ENCODE measurements around the gene DAPL1. TPM values are rescaled to one million over a fixed set of nuclear protein-coding genes. Genes with fewer than 3 reads are reported as not detected.
"Not testable (repeated sequence)": the region's sequence is repeated elsewhere in the genome, so short reads cannot be mapped to it uniquely, and the experiment has no call there.

DAPL1 gene
- total RNA-seq, 6 experiments from 2014 or later, result not detected

DNA sequence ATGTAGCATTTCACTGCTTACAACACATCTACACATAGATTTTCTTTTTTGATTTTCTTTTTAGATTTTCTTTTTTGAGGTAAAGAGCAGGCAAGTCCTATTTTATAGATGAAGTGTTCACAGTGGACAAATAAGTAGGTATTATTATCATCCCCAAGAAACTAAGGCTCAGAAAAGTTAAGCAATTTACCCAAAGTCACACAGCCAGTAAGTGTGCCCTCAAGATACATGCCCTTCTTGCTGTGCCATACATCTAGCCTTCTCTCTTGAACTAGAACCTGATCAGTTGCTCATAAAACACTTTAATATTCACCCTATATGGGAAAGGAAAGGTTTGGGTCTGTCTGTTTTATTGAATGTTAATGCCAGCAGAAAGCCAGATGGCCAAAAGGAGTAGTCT, 50.3 kb downstream of the DAPL1 start:
- H3K9me3 ChIP-seq, result no peaks in the 10 kb centered on the region
- ATAC-seq (no peak), DNase-seq (no peak)
- no peaks in the 10 kb centered on the region for H3K36me3 ChIP-seq
- H3K27me3 ChIP-seq, result no peaks in the 10 kb centered on the region
- intact Hi-C loops (cut with DNase I), result no loop called here
- TF ChIP-seq POLR2A (IDR thresholded peaks at IDR 0.05), result no peak
- TF ChIP-seq, protein P1, sequence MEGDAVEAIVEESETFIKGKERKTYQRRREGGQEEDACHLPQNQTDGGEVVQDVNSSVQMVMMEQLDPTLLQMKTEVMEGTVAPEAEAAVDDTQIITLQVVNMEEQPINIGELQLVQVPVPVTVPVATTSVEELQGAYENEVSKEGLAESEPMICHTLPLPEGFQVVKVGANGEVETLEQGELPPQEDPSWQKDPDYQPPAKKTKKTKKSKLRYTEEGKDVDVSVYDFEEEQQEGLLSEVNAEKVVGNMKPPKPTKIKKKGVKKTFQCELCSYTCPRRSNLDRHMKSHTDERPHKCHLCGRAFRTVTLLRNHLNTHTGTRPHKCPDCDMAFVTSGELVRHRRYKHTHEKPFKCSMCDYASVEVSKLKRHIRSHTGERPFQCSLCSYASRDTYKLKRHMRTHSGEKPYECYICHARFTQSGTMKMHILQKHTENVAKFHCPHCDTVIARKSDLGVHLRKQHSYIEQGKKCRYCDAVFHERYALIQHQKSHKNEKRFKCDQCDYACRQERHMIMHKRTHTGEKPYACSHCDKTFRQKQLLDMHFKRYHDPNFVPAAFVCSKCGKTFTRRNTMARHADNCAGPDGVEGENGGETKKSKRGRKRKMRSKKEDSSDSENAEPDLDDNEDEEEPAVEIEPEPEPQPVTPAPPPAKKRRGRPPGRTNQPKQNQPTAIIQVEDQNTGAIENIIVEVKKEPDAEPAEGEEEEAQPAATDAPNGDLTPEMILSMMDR (IDR thresholded peaks at IDR 0.05), result no peak
- H3K27ac ChIP-seq, result no peak overlapping the region
- no peaks in the 10 kb centered on the region for H3K4me1 ChIP-seq
- no peak overlapping the region for H3K4me3 ChIP-seq

DNA sequence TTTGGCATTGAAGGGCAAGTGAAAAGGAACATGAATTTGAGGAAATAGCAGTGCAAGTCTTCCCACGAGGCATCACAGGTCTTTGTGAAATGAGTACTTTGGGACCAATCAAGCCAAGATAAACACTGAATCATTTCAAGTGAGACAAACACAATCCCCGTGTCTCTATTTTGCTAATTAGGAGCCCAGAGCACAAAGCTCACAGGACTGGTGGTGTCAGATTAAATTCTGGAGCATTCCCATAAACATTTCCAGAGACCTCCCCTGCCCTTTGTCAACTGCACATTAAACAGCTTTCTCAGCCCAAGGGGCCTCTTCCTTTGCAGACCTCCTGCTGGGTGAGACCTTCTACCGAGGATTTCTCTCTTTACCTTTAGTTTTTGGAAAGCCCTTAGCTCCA, 50.7 kb downstream of the DAPL1 start:
- DNase-seq (no peak), ATAC-seq (no peak)
- no peaks in the 10 kb centered on the region for H3K36me3 ChIP-seq
- no peak for TF ChIP-seq POLR2A (IDR thresholded peaks at IDR 0.05)
- TF ChIP-seq, protein P1 (IDR thresholded peaks at IDR 0.05), result no peak
- H3K4me1 ChIP-seq, result no peaks in the 10 kb centered on the region
- no peaks in the 10 kb centered on the region for H3K9me3 ChIP-seq
- H3K27ac ChIP-seq, result no peak overlapping the region
- intact Hi-C loops (cut with DNase I), result no loop called here
- WGBS (ENCODE audit: insufficient coverage, low coverage, low lambda C conversion rate, missing lambda C conversion rate), result 21% methylated on average over 3 of the region's 3 CpGs
- no peak overlapping the region for H3K4me3 ChIP-seq
- no peaks in the 10 kb centered on the region for H3K27me3 ChIP-seq

DNA sequence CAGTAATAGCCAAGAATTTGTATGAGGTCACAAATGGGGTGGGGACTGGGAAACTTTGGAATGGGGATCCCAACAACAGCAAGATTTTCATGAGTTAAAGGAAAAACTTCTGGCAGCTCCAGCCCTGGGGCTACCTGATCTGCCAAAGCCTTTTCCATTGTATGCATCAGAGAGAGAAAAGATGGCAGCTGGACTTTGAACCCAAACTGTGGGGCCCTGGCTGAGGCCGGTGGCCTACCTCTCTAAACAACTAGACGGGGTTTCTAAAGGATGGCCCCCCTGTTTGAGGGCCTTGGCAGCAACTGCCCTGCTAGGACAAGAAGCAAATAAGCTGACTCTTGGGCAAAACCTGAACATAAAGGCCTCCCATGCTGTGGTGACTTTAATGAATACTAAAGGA, 52.4 kb downstream of the DAPL1 start:
- intact Hi-C loops (cut with DNase I); H3K9me3 ChIP-seq; H3K27ac ChIP-seq; H3K27me3 ChIP-seq; H3K36me3 ChIP-seq; DNase-seq; ATAC-seq; H3K4me1 ChIP-seq; H3K4me3 ChIP-seq: not testable (repeated sequence)
- 0% methylated on average over 2 of the region's 2 CpGs for WGBS (ENCODE audit: insufficient coverage, low coverage, low lambda C conversion rate, missing lambda C conversion rate)

DNA sequence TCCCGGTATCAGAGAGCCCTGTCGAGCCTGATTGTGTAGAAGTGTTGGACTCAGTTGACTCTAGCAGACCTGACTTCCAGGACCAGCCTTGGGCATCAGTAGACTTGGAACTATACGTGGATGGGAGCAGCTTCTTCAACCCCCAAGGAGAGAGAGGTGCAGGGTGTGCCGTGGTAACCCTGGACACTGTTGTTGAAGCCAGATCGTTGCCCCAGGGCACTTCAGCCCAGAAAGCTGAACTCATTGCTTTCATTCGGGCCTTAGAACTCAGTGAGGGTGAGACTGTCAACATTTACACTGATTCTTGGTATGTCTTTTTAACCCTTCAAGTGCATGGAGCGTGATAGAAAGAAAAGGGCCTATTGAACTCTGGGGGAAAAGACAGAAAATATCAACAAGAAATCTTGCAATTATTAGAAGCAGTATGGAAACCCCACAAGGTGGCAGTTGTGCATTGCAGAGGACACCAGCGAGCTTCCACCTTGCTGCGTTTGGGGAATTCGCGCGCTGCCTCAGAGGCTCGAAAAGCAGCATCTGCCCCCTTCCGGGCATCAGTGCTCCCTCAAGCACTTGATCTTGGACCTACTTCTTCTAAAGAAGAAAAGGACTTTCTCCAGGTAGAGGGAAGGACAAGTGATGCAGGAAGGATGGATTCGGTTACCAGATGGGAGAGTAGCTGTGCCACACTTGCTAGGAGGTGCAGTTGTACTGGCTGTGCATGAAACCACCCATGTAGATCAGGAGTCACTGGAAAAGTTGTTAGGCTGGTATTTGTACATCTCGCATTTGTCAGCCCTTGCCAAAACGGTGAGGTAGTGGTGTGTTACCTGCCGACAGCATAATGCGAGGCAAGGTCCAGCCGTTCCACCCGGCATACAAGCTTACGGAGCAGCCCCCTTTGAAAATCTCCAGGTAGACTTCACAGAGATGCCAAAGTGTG, 53.2 kb downstream of the DAPL1 start:
- ATAC-seq; H3K27ac ChIP-seq; H3K27me3 ChIP-seq; intact Hi-C loops (cut with DNase I); H3K9me3 ChIP-seq; H3K36me3 ChIP-seq; DNase-seq; H3K4me3 ChIP-seq; H3K4me1 ChIP-seq: not testable (repeated sequence)
- WGBS (ENCODE audit: insufficient coverage, low coverage, low lambda C conversion rate, missing lambda C conversion rate), result 73% methylated on average over 11 of the region's 22 CpGs

DNA sequence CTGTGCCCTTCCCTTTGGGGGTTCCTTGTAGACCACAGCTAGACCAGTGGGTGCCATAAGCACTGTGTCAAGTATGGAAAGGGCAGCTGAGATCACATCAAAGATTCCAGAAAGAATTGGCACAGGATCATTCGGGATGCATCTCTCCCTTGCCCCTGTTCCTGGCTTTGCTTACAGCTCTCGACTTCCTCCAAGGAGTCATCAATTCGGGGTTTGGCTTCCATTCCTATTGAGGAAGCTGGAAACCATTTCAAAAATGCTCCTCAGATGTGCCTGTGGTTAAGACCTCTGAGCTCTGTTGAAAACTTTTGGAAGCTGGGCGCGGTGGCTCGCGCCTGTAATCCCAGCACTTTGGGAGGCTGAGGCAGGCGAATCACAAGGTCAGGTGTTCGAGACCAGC, 65.1 kb downstream of the DAPL1 start:
- WGBS (ENCODE audit: insufficient coverage, low coverage, low lambda C conversion rate, missing lambda C conversion rate), result 56% methylated on average over 3 of the region's 9 CpGs
- DNase-seq; intact Hi-C loops (cut with DNase I); H3K9me3 ChIP-seq; H3K36me3 ChIP-seq; H3K27ac ChIP-seq; H3K27me3 ChIP-seq; ATAC-seq; H3K4me1 ChIP-seq; H3K4me3 ChIP-seq: not testable (repeated sequence)

DNA sequence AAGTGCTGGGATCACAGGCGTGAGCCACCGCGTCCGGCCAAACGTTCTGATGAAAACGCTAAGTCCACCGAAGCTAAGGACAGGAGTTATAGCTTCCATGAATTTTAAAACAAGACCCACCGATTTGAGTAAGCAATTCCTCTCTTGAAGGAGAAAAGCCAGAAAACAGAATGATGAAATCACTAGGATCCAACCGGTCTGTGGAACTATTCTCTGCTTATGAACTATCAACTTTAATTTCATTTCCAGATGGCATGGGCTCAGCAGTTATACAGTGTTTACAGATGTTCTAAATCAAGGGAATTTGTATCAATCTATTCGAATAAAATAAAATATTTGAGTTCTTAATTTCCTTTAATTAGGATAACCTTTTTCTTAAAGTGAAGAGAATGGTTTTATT, 66.5 kb downstream of the DAPL1 start:
- H3K4me3 ChIP-seq; H3K27ac ChIP-seq; intact Hi-C loops (cut with DNase I); DNase-seq; H3K4me1 ChIP-seq; H3K36me3 ChIP-seq; H3K27me3 ChIP-seq; ATAC-seq; H3K9me3 ChIP-seq: not testable (repeated sequence)
- 84% methylated on average over 10 of the region's 10 CpGs for WGBS (ENCODE audit: insufficient coverage, low coverage, low lambda C conversion rate, missing lambda C conversion rate)

DNA sequence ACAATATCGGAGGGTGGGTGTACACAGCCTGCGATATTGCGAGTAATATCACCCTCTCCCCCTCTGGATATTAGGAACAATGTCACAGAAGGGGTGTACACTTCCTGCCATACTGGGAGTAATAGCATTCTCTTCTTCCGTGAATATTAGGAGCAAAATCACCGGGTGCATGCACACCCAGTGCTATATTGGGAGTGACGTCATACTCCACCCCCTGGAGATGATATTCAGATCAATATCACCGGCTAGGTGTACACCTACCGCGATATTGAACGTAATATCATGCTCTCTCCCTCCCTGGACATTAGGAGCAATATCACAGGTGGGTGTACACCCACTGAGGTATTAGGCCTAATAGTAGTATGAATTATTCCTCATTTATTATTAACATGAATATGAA, 70.4 kb downstream of the DAPL1 start:
- DNase-seq; intact Hi-C loops (cut with DNase I); H3K4me3 ChIP-seq; H3K27ac ChIP-seq; ATAC-seq; H3K36me3 ChIP-seq; H3K4me1 ChIP-seq; H3K27me3 ChIP-seq; H3K9me3 ChIP-seq: not testable (repeated sequence)
- 90% methylated on average over 7 of the region's 10 CpGs for WGBS (ENCODE audit: insufficient coverage, low coverage, low lambda C conversion rate, missing lambda C conversion rate)

Other genes starting within 250 kb of the DAPL1 start
- gene TANC1, start 173.3 kb downstream of the DAPL1 start, total RNA-seq, result 10 to 100 TPM in 4 of 6 experiments, 1 to 10 TPM in 2; 4.0 to 12.7 (median 11.3) TPM

All from right lobe of liver (tissue), 6 donors.